Measurements from ENCODE around the gene ANTXR1. TPM values are rescaled to one million over a fixed set of nuclear protein-coding genes. Genes with fewer than 3 reads are reported as not detected.

Gene ANTXR1
- total RNA-seq, 1 donor = 61.5 TPM

GRCh38 chr2:69138247-69138772, 125.3 kb downstream of the ANTXR1 start:
- DNase-seq (ENCODE audit: low read depth) = peak; percentile 84
- no peak overlapping the region for H3K4me3 ChIP-seq (ENCODE audit: low read depth, low read length)
- no peak for TF ChIP-seq CTCF (IDR thresholded peaks at IDR 0.05; ENCODE audit: insufficient read depth, low read length)

- DNase-seq (ENCODE audit: low read depth) = peak; percentile 87
- TF ChIP-seq CTCF (IDR thresholded peaks at IDR 0.05; ENCODE audit: insufficient read depth, low read length) = peak; percentile 2
- no peak overlapping the region for H3K4me3 ChIP-seq (ENCODE audit: low read depth, low read length)
Measured at GRCh38 chr2:69138793-69139459, 125.9 kb downstream of the ANTXR1 start.

- no peak for DNase-seq (ENCODE audit: low read depth)
Measured at GRCh38 chr2:69139778-69140670, 127.0 kb downstream of the ANTXR1 start.

GRCh38 chr2:69141061-69141460, 128.1 kb downstream of the ANTXR1 start:
- no peak for TF ChIP-seq CTCF (IDR thresholded peaks at IDR 0.05; ENCODE audit: insufficient read depth, low read length)
- no peak overlapping the region for H3K4me3 ChIP-seq (ENCODE audit: low read depth, low read length)
- DNase-seq (ENCODE audit: low read depth) = no peak

More at GRCh38 chr2:69139778-69140670, 127.0 kb downstream of the ANTXR1 start:
- H3K4me3 ChIP-seq (ENCODE audit: low read depth, low read length) = no peak overlapping the region
- no peak for TF ChIP-seq CTCF (IDR thresholded peaks at IDR 0.05; ENCODE audit: insufficient read depth, low read length)

GRCh38 chr2:69143748-69144360, 130.9 kb downstream of the ANTXR1 start:
- no peak overlapping the region for H3K4me3 ChIP-seq (ENCODE audit: low read depth, low read length)
- DNase-seq (ENCODE audit: low read depth) = no peak
- no peak for TF ChIP-seq CTCF (IDR thresholded peaks at IDR 0.05; ENCODE audit: insufficient read depth, low read length)

- DNase-seq (ENCODE audit: low read depth) = no peak
- no peak overlapping the region for H3K4me3 ChIP-seq (ENCODE audit: low read depth, low read length)
- TF ChIP-seq CTCF (IDR thresholded peaks at IDR 0.05; ENCODE audit: insufficient read depth, low read length) = no peak
Measured at GRCh38 chr2:69145204-69145603, 132.2 kb downstream of the ANTXR1 start.

All from fibroblast of the aortic adventitia (primary cell).